8988T (cell line): Measurements from ENCODE around the gene ZNF747.
"Not testable (repeated sequence)": the region's sequence is repeated elsewhere in the genome, so short reads cannot be mapped to it uniquely, and the experiment has no call there.

Experiments used
- DNase-seq: peaks from one replicate; pipeline ENCODE4 v3.0.0; 2011

Gene ZNF747

GRCh38 chr16:30532285-30533145 lies 2.1 kb downstream of the ZNF747 start:
- DNase-seq, result no peak

- no peak for DNase-seq
Observed at GRCh38 chr16:30530163-30531037, 4.3 kb downstream of the ZNF747 start.

DNA sequence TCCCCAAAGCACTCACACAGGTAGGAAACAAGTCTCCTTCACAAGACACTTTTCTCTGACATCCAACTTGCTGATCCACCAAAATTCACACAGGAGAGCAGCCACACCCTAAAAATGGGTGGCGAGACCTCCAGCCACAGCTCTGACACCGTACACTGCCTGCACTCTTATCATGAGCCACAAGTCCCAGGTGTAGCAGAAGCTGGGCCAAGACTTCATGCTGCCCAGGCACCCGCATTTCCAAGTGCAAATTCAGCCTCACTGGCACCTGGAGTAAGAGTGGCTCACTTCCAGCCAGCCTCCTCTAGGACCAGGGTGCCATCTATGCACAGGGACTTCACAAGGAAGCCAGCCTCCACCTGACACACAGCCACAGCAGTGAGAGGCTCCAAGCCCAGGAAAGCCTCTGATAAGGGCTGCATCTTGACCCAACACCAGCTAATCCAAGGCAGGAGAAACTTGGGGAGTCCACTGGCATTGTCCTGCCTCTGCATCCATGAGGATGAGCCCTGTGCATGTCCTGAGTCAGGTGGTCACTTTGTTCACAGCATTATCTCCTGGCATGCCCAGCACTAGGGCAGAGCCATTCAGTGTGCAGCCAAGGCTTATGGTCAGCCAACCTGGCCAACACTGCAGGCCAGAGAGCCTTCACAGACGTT lies 5.7 kb downstream of the ZNF747 start:
- no peak for DNase-seq

GRCh38 chr16:30527635-30528178 lies 7.0 kb downstream of the ZNF747 start:
- DNase-seq, result no peak

DNA sequence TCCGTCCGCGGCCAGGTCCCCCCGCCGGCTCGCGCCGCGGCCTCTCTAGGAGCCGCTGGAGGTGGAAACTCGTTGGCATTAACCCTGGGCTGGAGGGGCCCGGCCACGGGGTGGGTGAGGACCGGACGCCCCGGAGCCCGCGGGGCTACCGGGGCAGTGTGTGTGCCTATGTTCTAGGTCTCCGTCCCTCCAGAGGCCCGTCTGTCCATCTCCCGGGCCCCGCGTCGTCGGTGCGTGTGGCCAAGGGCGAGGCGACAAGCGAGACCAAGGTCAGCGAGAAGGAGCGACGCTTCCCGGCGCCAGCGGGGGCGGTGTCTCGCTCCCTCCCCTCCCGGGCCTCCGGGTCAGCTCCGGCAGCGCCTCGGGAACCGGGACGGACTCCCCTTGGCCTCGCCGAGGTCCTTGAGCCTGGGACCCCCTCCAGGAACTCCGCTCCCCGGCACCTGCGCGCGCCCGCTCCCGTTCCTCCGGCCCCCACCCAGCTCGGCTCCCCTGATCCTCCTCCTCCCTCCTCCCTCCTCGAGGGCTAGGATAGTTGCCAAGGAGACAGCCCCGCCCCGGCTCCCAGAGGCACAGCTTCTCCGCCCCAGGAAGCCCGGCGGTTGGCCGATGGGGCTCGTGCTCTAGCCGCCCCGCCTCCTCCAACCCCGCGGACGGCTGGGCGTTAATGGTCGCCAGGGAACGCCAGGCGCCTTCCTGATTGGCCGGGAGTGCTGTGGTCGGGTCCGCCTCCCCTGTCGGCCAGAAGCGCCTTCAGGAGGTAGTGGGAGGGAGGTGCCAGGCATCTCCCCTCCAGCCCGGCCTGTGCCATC lies 7.6 kb downstream of the ZNF747 start:
- DNase-seq, result peak; percentile 96

GRCh38 chr16:30526137-30526822 lies 8.4 kb downstream of the ZNF747 start, which contains the start of gene ZNF768:
TSS of gene ZNF768 (minus strand) at chr16:30526566. CDS start at chr16:30526413, 153 bp downstream.
- DNase-seq, result peak; percentile 73

DNA sequence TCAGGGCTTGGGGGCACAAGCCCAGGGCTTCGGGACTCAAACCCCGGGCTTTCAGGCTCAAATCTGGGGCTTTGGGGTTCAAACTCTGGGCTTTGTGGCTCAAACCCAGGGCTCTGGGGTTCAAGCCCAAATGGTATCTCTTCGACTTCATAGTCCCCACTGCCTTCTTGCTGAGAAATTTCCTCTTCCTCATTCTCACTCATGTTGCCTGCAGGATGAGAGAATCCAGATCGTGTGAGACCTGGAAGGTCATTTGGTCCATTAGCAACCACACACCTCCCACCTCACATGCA lies 8.9 kb downstream of the ZNF747 start:
- no peak for DNase-seq

DNA sequence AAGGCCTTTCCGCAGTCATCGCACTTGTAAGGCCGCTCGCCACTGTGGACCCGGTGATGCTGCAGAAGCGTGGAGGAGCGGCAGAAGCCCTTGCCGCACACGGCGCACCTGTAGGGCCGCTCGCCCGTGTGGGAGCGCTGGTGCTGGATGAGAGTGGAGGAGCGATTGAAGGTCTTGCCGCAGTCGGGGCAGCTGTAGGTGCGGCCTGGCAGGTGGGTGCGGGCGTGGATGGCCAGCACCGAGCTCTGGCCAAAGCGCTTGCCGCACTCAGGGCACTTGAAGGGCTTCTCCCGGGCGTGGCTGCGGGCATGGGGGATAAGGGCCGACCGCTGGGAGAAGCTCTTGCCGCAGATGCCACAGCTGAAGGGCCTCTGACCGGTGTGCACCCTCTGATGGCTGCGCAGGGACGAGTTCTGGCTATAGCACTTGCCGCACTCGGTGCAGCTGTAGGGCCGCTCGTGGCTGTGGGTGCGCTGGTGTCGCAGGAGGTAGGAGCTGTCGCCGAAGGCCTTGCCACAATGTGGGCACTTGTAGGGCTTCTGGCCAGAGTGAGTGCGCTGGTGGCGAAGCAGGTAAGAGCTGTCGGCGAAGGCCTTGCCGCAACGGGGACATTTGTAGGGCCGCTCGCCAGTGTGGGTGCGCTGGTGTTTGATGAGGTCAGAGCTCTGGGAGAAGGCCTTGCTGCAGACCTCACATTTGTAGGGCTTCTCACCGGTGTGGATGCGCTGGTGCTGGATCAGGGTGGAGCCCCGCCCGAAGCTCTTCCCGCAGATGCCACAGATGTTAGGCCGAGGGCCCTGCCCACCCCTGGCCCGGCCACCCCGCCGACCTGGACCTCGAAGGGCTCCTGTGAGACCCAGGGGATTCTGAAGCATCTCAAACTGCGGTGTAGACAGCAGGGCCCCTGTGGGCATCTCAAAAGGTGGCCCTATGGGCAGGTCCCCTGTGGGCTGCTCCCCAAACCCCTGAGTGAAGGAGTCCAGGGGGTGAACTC lies 9.8 kb downstream of the ZNF747 start:
- no peak for DNase-seq

DNA sequence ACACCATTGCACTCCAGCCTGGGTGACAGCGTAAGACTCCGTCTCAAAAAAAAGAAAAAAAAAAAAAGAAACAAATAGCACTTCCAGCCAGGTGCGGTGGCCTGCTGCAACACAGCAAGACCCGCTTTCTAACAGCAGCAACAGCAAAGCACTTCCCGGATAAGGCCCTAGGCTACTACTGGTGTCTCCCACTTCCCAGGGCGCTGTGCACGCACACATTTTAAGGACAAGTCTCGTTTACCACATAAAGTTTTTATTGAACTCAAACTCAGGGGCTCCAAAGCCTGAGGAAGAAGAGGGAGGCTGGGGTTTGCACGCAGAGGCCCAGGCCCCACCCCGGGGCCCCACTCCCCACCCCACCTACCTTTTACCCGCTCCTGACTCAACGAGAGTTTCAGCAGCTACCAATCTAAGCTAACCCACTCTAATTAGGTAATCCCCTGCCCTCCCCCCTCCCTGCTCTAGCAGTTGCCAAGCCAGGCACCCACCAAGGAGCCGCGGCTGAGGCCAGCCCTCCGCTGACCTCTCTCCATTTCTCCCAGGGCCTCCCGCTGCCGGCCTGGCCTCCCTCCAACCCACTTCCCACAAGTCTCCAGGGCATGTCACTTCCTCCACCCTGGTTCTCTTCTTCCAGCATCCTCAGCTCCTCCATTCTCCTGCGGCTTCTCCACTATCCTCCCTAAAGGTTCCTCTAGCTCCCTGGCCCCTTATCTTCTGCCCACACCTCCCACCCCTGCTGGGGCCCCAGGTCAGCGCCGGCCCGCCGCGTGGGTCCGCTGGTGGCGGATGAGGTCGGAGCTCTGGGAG lies 10.7 kb downstream of the ZNF747 start:
- no peak for DNase-seq

DNA sequence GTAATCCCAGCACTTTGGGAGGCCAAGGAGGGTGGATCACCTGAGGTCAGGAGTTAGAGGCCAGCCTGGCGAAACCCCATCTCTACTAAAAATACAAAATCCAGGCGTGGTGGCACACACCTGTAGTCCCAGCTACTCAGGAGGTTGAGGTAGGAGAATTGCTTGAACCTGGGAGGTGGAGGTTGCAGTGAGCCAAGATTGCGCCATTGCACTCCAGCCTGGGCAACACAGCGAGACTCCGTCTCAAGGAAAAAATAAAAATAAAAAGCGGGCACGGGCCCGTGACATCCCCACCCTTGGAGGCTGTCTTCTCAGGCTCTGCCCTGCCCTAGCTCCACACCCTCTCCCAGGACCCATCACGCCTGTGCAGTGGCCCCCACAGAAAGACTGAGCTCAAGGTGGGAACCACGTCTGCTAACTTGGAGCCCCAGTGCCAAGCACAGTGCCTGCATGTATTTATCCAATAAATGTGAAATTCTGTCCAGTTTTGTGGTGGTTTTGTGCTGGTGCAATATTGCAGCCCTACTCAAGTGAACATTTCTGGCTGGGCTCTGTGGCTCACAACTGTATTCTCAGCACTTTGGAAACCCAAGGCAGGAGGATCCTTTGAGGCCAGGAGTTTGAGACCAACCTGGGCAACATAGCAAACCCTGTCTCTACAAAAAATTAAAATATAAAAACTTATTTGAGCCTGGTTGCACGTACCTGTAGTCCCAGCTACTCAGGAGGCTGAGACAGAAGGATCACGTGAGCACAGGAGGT lies 11.8 kb downstream of the ZNF747 start:
- DNase-seq, result not testable (repeated sequence)

DNA sequence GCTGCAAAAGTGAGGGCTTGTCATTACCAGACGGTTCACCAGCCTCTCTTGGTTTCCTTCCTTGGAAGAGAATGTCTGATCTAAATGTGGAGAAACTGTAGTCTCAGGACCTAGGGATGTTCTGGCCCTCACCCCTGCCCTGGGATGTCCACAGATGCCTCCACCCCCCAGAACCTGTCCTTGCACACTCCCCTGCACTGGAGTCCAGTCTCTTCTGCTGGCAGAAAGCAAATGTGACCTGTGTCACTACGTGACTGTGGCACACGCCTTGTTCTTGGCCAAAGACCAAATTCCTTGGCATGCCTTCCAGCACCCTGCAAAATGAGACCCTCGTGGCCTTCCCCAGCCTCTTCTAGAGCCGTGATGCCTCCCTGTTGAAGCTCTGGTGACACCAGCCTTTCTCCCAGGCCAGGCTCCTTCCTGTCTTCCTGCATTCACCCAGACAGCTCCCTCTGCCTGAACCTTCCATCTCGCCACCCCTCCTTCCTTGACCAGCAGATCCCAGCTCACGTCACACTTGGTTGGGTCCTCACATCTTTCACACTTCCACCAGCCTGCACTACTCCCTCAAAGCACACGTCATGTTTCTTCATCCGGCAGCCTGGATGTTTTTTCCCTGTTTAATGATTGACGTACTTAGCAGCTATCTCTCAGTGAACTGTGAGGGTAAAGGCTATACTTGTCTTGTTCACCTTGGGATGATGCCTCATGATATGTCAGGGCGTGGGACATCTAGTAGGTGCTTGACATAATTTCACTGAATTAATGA lies 12.6 kb downstream of the ZNF747 start:
- DNase-seq, result no peak

GRCh38 chr16:30521476-30521872 lies 13.2 kb downstream of the ZNF747 start:
- no peak for DNase-seq

- no peak for DNase-seq
Observed at GRCh38 chr16:30519120-30520049, 15.3 kb downstream of the ZNF747 start.

DNA sequence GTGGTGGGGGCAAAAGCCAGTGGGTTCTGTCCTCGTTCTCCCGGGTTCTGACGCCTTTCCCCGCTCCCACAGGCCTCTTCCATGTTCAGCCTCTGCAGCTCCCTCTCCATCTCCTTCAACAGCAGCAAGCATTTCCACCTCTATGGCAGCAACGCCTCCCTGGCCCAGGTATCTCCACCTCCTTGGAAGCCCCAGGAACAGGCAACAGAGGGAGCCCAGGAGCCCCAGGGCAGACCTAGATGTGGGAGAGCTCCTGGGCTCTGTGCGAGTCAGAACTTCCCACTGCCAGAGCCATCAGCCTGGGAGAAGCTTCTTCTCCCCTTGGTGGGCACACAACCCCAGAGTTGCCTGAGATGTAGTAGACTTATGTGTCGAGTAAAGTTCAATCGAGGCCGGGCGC lies 16.1 kb downstream of the ZNF747 start:
- DNase-seq, result no peak

- DNase-seq, result no peak
Observed at GRCh38 chr16:30515275-30515674, 19.4 kb downstream of the ZNF747 start.

DNA sequence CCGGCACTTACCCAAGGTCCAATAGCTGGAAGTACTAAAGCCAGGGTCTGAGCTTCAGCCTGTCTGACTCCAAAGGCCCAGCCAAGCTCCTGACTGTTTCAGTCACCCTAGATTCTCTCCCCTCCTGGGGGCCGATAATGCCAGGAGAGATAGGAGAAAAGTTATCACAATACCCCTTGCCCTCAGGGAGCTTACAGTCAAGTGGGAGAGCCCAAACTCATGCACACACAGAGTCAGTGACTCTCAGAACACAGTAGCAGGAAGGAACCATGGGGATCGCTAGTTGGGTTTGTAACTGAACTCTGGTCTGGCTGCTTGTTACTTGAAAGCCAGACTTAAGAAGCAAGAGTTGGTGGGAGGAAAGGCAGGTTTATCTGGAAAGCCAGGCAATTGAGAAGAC lies 23.1 kb downstream of the ZNF747 start:
- no peak for DNase-seq
